Cardiac atrium fibroblast (primary cell): ENCODE measurements around the gene PPP4R3C. TPM values are rescaled to one million over a fixed set of nuclear protein-coding genes. Genes with fewer than 3 reads are reported as not detected.

Experiments used
- total RNA-seq: library from RNA; depleted of rRNA; stranded (reverse); fragments of >200 nt; gene quantifications from 2 replicates; pipeline ENCODE4 v1.2.3, GENCODE V29; 2015

The PPP4R3C gene
- total RNA-seq = not detected in 2 replicates

DNA sequence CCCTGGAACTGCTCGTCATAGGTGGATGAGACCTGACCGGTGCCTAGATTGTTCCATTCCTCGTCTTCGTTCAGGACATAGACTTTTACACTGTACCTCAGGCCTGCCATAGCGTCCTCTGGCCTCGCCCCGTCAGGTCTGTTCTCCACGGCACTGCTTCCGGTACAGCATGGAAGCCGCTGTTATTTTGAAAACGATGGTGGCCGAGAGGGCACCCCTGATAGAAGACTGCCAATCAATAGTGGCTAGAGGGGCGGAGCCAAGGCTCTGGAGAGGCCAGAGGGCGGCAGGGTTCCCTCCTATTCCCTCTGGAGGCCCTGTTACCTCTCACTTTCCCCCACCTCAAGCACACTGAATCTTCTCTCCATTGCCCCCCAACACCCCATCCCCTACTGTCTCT is at the start of gene PPP4R3C:
Gene PPP4R3C (minus strand): TSS at position 155 of the 400 bp plus-strand sequence. CDS start 45 bp downstream, at position 110.

Other genes starting within 250 kb of the PPP4R3C start
- gene DCAF8L2, start 127.0 kb upstream of the PPP4R3C start, total RNA-seq = not detected in 2 replicates